ENCODE measurements around the gene ZFYVE27. TPM values are rescaled to one million over a fixed set of nuclear protein-coding genes. Genes with fewer than 3 reads are reported as not detected.
A peak's percentile ranks its signal among the peaks of the same experiment; 100 is the strongest.

Gene ZFYVE27
- total and polyA plus RNA-seq, 2 of the 4 experiments (the other 2 are of a cell fraction) = 13.1 to 22.2 TPM

DNA sequence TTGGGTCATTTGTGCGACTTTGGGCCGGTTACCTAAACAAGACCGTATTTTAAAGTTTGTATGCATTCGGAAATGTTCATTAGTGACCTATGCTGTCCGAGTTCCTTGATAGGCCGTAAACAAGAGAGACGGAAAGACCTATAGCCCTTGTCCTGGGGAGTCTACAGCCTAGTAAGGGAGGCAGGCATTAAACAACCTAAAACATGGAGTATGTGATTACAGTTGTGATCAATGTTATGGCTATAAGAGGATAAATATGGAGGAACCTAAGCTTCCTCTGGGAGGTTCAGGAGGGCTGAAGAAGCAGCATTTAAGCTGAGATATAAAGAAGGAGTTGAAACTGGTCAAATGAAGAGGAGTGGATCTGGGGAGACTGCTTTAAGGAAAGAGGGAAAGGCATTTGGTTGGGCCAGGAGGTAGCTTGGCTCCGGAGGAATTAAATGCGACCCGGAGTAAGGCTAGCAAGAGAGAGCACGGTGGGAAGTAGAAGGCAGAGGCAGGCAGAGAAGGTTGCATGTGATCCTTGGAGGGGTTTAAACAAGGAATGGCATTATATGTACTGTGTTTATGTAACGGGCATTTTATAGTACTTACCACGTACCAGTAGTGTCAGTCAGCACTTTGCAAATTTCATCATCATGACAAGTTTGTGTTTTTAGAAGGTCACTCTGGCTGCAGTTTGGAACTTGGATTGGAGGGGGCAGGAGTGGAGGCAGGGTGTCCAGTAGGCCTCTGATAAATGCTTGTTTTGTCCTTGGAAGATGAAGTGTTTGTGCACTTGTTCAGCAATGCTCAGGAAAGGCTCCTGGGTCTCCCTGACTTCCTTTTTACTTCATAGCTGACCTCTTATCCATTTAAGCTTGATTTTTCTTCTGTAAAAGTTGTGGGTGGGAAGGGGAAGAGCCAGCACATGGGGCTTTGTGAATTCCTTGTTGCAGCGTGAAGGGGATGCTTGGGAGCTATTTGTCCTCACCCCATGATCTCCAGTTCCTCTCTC lies 48.8 kb upstream of the ZFYVE27 start (continued):
- TF ChIP-seq, protein P1, sequence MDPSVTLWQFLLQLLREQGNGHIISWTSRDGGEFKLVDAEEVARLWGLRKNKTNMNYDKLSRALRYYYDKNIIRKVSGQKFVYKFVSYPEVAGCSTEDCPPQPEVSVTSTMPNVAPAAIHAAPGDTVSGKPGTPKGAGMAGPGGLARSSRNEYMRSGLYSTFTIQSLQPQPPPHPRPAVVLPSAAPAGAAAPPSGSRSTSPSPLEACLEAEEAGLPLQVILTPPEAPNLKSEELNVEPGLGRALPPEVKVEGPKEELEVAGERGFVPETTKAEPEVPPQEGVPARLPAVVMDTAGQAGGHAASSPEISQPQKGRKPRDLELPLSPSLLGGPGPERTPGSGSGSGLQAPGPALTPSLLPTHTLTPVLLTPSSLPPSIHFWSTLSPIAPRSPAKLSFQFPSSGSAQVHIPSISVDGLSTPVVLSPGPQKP (IDR thresholded peaks at IDR 0.05; ENCODE audit: borderline replicate concordance, low read depth, low read length) = no peak
- peak; percentile 23 for TF ChIP-seq RCOR1 (IDR thresholded peaks at IDR 0.05; ENCODE audit: insufficient replicate concordance, low read length)
- no peak for TF ChIP-seq MXI1 (IDR thresholded peaks at IDR 0.05; ENCODE audit: borderline replicate concordance, low read depth, low read length)

All from IMR-90 (cell line).